ENCODE results near the gene TNC. TPM values are rescaled to one million over a fixed set of nuclear protein-coding genes. Genes with fewer than 3 reads are reported as not detected.

TNC gene
- polyA plus RNA-seq, 3 donors: 0.02 TPM; not detected in 2

- Histone ChIP-seq H3K4me1 (ENCODE audit: control insufficient read depth in 1 of 2, insufficient read depth in 2 of 2, low read length in 2 of 2) (no peaks in the 10 kb centered on the region), H3K4me3 (replicated peaks in 1 of 3; ENCODE audit: low read depth in 2 of 3, low read length in 3 of 3) (no peak overlapping the region), H3K36me3 (replicated peaks in 1 of 2; ENCODE audit: control insufficient read depth in 1 of 2, insufficient read depth in 2 of 2, low read length in 2 of 2) (no peaks in the 10 kb centered on the region), H3K9me3 (replicated peaks in 1 of 2; ENCODE audit: control insufficient read depth in 1 of 2, insufficient read depth in 1 of 2, low read length in 2 of 2) (no peaks in the 10 kb centered on the region), H3K9ac (ENCODE audit: insufficient read depth, low read length, poor library complexity, severe bottlenecking) (no peak overlapping the region), H3K4me2 (replicated peaks; ENCODE audit: extremely low read depth, low read length, poor library complexity, severe bottlenecking) (no peak overlapping the region), H3K27ac (ENCODE audit: low read depth in 1 of 2, low read length in 2 of 2) (no peak overlapping the region), H3K27me3 (ENCODE audit: control insufficient read depth in 2 of 2, insufficient read depth in 2 of 2, low read length in 2 of 2) (no peaks in the 10 kb centered on the region), H2AFZ (ENCODE audit: insufficient read depth, low read depth, low read length, poor library complexity, severe bottlenecking) (no peak overlapping the region), H3K79me2 (ENCODE audit: insufficient read depth, low read length) (no peaks in the 10 kb centered on the region), H4K20me1 (ENCODE audit: insufficient read depth, low read length) (no peaks in the 10 kb centered on the region)
- 92% methylated on average over 5 of the region's 8 CpGs for WGBS (ENCODE audit: insufficient coverage)
- Mint-ChIP-seq H3K9me3 (peaks cover 0 to 5% (median 0%) of the 10 kb centered on the region in 7 donors), H3K27ac (no peak overlapping the region), H3K4me3 (no peak overlapping the region), H3K4me1 (no peaks in the 10 kb centered on the region), H3K27me3 (ENCODE audit: low read depth in 3 of 3) (peaks cover 1 to 5% (median 5%) of the 10 kb centered on the region in 3 donors), H3K36me3 (no peaks in the 10 kb centered on the region)
- intact Hi-C loops (cut with micrococcal nuclease): no loop called here
- TF ChIP-seq, protein P1, sequence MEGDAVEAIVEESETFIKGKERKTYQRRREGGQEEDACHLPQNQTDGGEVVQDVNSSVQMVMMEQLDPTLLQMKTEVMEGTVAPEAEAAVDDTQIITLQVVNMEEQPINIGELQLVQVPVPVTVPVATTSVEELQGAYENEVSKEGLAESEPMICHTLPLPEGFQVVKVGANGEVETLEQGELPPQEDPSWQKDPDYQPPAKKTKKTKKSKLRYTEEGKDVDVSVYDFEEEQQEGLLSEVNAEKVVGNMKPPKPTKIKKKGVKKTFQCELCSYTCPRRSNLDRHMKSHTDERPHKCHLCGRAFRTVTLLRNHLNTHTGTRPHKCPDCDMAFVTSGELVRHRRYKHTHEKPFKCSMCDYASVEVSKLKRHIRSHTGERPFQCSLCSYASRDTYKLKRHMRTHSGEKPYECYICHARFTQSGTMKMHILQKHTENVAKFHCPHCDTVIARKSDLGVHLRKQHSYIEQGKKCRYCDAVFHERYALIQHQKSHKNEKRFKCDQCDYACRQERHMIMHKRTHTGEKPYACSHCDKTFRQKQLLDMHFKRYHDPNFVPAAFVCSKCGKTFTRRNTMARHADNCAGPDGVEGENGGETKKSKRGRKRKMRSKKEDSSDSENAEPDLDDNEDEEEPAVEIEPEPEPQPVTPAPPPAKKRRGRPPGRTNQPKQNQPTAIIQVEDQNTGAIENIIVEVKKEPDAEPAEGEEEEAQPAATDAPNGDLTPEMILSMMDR (IDR thresholded peaks at IDR 0.05): no peak
- DNase-seq: no peak
Observed at GRCh38 chr9:115135821-115136778, 18.1 kb upstream of the TNC start.

DNA sequence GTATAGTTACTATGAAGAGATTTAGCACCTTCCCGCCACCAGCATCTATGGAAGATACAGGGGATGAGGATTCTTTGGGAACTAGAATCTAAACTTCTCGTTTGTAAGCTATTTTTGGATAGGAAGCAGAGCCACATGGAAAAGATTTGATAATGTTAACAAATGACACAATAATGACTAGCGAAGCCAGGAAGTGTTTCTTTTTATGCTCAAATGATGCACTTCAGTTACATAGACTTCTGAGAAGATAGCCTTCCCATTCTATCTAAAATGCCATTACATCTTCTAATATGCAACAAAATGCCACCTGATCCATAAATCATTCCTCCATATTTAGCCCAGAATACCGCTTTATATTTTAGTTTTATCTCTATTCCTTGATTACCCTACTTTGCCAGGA lies 17.0 kb upstream of the TNC start:
- Histone ChIP-seq H3K79me2 (ENCODE audit: insufficient read depth, low read length) (no peaks in the 10 kb centered on the region), H2AFZ (ENCODE audit: insufficient read depth, low read depth, low read length, poor library complexity, severe bottlenecking) (no peak overlapping the region), H3K4me3 (replicated peaks in 1 of 3; ENCODE audit: low read depth in 2 of 3, low read length in 3 of 3) (no peak overlapping the region), H3K27ac (ENCODE audit: low read depth in 1 of 2, low read length in 2 of 2) (no peak overlapping the region), H4K20me1 (ENCODE audit: insufficient read depth, low read length) (no peaks in the 10 kb centered on the region), H3K4me1 (ENCODE audit: control insufficient read depth in 1 of 2, insufficient read depth in 2 of 2, low read length in 2 of 2) (no peaks in the 10 kb centered on the region), H3K36me3 (replicated peaks in 1 of 2; ENCODE audit: control insufficient read depth in 1 of 2, insufficient read depth in 2 of 2, low read length in 2 of 2) (no peaks in the 10 kb centered on the region), H3K9me3 (replicated peaks in 1 of 2; ENCODE audit: control insufficient read depth in 1 of 2, insufficient read depth in 1 of 2, low read length in 2 of 2) (no peaks in the 10 kb centered on the region), H3K27me3 (ENCODE audit: control insufficient read depth in 2 of 2, insufficient read depth in 2 of 2, low read length in 2 of 2) (no peaks in the 10 kb centered on the region), H3K4me2 (replicated peaks; ENCODE audit: extremely low read depth, low read length, poor library complexity, severe bottlenecking) (no peak overlapping the region), H3K9ac (ENCODE audit: insufficient read depth, low read length, poor library complexity, severe bottlenecking) (no peak overlapping the region)
- no peak for DNase-seq
- intact Hi-C loops (cut with micrococcal nuclease): no loop called here
- 80% methylated on average over 1 of the region's 4 CpGs for WGBS (ENCODE audit: insufficient coverage)
- Mint-ChIP-seq H3K27ac (no peak overlapping the region), H3K4me1 (no peaks in the 10 kb centered on the region), H3K36me3 (no peaks in the 10 kb centered on the region), H3K27me3 (ENCODE audit: low read depth in 3 of 3) (peaks cover 1 to 5% (median 5%) of the 10 kb centered on the region in 3 donors), H3K9me3 (peaks cover 0 to 5% (median 0%) of the 10 kb centered on the region in 7 donors), H3K4me3 (no peak overlapping the region)
- TF ChIP-seq, protein P1 (IDR thresholded peaks at IDR 0.05): no peak
